Stimulated activated effector memory CD8-positive, alpha-beta T cell treated with anti-CD3 and anti-CD28 coated beads, Interleukin-12 subunit alpha, Interleukin-12 subunit beta, amount 100 ng/mL, for 72 hours (primary cell): ENCODE measurements around the gene METTL5.
A peak's percentile ranks its signal among the peaks of the same experiment; 100 is the strongest.
"Not testable (repeated sequence)": the region's sequence is repeated elsewhere in the genome, so short reads cannot be mapped to it uniquely, and the experiment has no call there.

Source experiments
- ATAC-seq: fragments of 150-1000 bp; cut with Tn5 transposase; 2 replicates; pipeline ENCODE4 v1.10.0; 2021
- DNase-seq, 2 donors: peaks; one replicate each; pipeline ENCODE4 v3.0.0; 2021 to 2022; ENCODE audit warnings: low spot score in 2 of 2
- H3K27ac Mint-ChIP-seq: one replicate; pipeline ENCODE4 v1.8.0; 2022; ENCODE audit warnings: mild to moderate bottlenecking, mixed read lengths
- H3K36me3 Mint-ChIP-seq: one replicate; pipeline ENCODE4 v1.8.0; 2022; ENCODE audit warnings: mild to moderate bottlenecking, mixed read lengths
- H3K4me1 Mint-ChIP-seq: one replicate; pipeline ENCODE4 v1.8.0; 2022; ENCODE audit warnings: mixed read lengths
- H3K4me3 Mint-ChIP-seq: one replicate; pipeline ENCODE4 v1.8.0; 2022; ENCODE audit warnings: mild to moderate bottlenecking, mixed read lengths
- H3K9me3 Mint-ChIP-seq: one replicate; pipeline ENCODE4 v1.8.0; 2022; ENCODE audit warnings: mixed read lengths

Gene METTL5

DNA sequence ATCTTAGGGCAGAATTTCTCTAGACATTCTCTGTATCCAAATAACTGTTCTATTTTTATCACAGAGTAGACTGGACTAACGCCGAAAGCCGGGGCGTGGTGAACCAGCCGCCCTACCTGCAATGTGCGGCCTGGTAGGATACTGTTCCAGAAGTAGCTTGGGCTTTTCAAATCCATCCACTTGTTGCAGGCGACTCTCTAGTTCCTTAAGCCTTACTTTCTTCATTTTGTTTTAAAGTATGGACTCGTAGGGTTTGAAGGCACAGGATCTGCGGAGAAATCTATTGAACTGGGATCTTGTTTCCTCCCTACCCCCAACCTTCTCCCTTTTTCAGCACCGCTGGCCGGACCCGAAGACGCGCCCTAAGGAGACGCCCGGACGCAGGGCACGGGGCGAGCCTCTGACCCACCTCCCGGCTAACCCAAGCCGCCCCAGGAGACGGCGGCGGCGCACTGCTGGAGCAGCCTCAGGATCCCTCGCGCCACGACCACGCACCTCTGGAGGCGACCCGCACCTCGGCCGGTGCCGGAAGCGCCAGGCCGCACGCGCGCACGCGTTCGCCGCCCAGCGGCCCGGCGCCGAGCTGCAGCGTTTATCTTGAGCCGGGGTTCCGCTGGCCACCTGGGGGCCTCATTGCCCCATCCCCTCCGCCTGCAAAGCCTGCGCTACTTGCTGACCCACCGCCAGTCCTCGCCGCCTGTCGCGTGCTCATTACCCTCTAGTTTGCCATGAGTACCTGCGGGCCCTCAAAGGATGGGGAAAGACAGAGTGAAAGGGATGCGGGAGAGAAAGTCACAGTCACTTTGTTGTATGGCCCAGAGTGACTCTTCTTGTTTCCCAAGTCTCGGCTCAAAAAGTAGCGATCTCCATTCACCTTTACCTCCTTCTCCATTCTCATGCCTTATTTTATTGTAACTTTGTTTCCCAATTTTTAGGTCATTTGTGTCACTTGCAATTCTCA, at the start of gene METTL5:
METTL5 (minus strand) TSS at position 533 of the 961 bp plus-strand sequence; CDS start at position 225, 308 bp downstream.
- Mint-ChIP-seq H3K9me3 (no peaks in the 10 kb centered on the region), H3K4me3 (peak within 1 kb of the TSS; percentile 84), H3K27ac (peak within 1 kb of the TSS; percentile 89), H3K4me1 (peaks cover 60% of the 10 kb centered on the region), H3K36me3 (peaks cover 64% of the 10 kb centered on the region)
- ATAC-seq (peak; percentile 75), DNase-seq (peak; percentile 84 to 92)

DNA sequence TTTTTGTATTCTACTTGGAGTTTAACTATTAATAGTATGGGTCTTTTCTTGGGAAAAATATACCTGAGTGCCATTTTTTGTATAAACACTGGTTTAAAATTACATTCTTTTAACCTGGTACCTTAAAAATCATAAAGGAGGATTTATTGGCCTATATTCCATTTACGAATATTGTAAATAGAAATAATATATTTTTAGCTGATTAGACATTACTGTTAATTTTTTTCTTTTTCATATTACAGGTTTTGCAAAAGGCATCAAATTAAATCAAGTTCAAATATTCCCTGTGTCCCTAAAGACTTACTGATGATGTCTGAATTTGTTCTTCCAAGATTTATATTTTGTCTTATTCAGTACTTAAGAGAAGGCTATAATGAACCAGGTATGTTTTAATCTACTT, 47.3 kb upstream of the METTL5 start:
- ATAC-seq: no peak
- Mint-ChIP-seq H3K27ac (no peak overlapping the region), H3K4me1 (peaks cover 7% of the 10 kb centered on the region), H3K9me3 (no peaks in the 10 kb centered on the region), H3K36me3 (peaks cover 19% of the 10 kb centered on the region), H3K4me3 (no peak overlapping the region)
- no peak for DNase-seq

DNA sequence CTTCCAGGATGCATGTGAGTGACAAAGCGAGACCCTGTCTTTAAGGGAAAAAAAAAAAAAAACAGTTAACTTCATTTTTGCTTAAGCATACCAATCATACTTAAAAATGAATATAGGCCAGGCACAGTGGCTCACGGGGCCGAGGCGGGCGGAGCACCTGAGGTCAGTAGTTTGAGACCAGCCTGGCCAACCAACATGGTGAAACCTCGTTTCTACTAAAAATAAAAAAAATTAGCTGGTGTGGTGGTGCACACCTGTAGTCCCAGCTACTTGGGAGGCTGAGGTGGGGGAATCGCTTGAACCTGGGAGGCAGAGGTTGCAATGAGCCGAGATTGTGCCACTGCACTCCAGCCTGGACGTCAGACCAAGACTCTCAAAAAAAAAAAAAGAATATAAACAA, 46.7 kb upstream of the METTL5 start:
- not testable (repeated sequence) for H3K9me3 Mint-ChIP-seq

DNA sequence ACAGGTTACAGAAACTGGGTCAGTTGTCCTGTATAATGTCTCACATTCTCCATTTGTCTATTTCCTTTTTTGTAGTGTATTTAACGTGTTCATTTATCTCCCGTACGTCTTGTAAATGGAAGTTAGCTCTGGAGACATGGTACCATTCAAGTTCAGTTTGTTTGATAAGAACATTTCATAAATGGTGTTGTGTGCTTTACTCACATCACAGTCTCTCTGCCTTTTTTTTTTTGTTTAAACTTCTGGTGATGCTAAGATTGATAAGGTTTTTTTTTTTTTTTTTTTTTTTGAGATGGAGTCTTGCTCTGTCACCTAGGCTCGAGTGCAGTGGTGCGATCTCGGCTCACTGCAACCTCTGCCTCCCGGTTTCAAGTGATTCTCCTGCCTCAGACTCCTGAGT, 44.2 kb upstream of the METTL5 start:
- no peaks in the 10 kb centered on the region for H3K36me3 Mint-ChIP-seq
- H3K4me1 Mint-ChIP-seq: peaks cover 14% of the 10 kb centered on the region
- no peak overlapping the region for H3K27ac Mint-ChIP-seq
- ATAC-seq (no peak), DNase-seq (no peak)
- H3K4me3 Mint-ChIP-seq: no peak overlapping the region
- H3K9me3 Mint-ChIP-seq: no peaks in the 10 kb centered on the region

More for the DNA sequence above, 46.7 kb upstream of the METTL5 start:
- not testable (repeated sequence) for ATAC-seq, DNase-seq, H3K4me3 Mint-ChIP-seq, H3K4me1 Mint-ChIP-seq, H3K27ac Mint-ChIP-seq
- H3K36me3 Mint-ChIP-seq: peaks cover 12% of the 10 kb centered on the region

DNA sequence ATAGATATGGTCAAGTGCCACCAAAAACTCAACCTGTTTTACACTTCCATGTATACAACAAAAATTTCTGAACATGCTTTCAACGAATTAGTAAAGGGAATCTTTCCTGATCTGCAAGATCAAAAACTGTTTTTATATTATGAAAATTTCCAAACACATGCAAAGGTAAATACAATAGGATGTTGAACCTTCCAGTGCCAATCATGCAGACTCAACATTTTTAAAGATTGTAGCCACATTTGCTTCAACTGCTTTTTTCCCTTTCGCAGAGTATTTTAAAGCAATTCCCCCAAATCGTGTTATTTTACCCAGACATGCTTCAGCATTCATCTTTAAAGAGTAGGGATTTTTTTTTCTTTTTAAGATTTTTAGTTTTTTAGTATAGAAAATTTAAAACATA, 42.9 kb upstream of the METTL5 start:
- no peaks in the 10 kb centered on the region for H3K36me3 Mint-ChIP-seq
- no peaks in the 10 kb centered on the region for H3K9me3 Mint-ChIP-seq
- H3K4me3 Mint-ChIP-seq: no peak overlapping the region
- ATAC-seq (no peak), DNase-seq (no peak)
- peaks cover 14% of the 10 kb centered on the region for H3K4me1 Mint-ChIP-seq
- no peak overlapping the region for H3K27ac Mint-ChIP-seq

DNA sequence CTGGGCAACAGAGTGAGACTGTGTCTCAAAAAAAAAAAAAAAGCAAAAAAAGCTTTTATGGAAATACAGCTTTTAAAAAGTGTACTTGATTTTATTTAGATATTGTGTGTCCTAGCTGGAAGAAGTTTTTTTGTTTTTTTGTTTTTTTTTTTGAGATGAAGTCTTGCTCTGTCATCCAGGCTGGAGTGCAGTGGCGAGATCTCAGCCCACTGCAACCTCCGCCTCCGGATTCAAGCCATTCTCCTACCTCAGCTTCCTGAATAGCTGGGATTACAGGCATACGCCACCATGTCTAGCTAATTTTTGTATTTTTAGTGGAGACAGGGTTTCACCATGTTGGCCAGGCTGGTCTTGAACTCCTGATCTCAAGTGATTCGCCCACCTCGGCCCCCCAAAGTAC, 41.5 kb upstream of the METTL5 start:
- not testable (repeated sequence) for H3K9me3 Mint-ChIP-seq, DNase-seq, H3K4me3 Mint-ChIP-seq, H3K36me3 Mint-ChIP-seq, H3K27ac Mint-ChIP-seq, ATAC-seq
- H3K4me1 Mint-ChIP-seq: peaks cover 14% of the 10 kb centered on the region

DNA sequence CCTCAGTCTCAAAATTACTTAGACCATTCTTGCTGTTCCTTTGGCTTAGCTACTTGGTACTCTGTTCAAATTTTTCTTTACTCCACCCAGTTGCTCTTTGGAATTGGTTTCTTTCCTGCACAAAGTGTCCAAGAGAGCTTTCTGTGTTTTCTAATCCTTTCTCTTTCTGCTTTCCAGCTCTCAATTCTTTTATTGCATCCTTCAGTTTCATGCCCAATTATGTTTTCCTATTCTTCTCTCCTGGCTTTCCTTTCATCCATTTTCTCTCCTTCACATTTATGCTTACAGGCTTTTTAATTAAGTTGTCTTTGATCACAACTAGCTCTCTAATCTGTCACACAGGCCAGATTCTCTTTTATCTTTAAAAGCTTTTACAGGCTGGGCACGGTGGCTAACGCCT, 40.8 kb upstream of the METTL5 start:
- DNase-seq (no peak), ATAC-seq (no peak)
- Mint-ChIP-seq H3K4me1 (peaks cover 14% of the 10 kb centered on the region), H3K4me3 (no peak overlapping the region), H3K36me3 (no peaks in the 10 kb centered on the region), H3K9me3 (no peaks in the 10 kb centered on the region), H3K27ac (no peak overlapping the region)

DNA sequence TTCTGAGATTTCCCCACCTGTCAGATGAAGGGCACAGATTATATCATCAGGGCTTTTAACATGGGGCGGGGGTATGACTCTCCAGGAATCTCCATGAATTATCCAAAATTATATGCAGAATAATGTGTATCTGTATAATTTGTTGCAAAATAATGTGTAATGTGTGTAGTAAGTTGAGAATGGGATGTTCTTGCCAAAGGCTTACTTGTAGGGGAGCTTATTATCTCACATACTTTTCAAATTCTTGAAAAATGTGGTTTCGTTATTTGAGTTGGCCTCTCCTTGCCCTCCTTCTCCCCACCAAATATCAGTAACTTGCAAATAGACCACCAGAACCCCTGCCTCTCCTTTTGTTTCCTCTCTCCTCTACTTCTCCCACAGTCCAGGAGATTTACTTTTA, 38.1 kb upstream of the METTL5 start:
- no peak overlapping the region for H3K4me3 Mint-ChIP-seq
- no peaks in the 10 kb centered on the region for H3K9me3 Mint-ChIP-seq
- no peak for DNase-seq
- peaks cover 13% of the 10 kb centered on the region for H3K4me1 Mint-ChIP-seq
- no peak overlapping the region for H3K27ac Mint-ChIP-seq
- no peak for ATAC-seq
- no peaks in the 10 kb centered on the region for H3K36me3 Mint-ChIP-seq

DNA sequence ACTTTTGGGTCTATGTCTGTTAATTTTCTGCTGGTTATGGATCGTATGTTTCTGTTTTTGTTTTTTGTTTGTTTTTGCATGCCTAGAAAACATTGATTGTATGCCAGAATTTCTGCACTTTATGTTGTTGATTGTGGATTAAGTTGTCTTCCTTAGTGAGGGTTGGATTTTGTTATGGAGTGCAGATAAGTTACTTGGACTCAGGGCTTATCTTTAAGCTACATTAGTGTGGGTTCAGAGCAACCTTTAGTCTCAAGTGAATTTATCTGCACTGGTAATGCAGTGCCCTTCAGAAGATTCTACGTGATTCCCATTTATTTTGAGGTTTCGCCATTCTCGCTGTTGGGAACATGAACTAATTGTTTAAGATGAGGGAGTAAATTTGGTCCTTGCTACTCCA, 35.4 kb upstream of the METTL5 start:
- DNase-seq: no peak
- Mint-ChIP-seq H3K27ac (no peak overlapping the region), H3K4me1 (peaks cover 6% of the 10 kb centered on the region), H3K4me3 (no peak overlapping the region), H3K36me3 (no peaks in the 10 kb centered on the region), H3K9me3 (no peaks in the 10 kb centered on the region)
- no peak for ATAC-seq

DNA sequence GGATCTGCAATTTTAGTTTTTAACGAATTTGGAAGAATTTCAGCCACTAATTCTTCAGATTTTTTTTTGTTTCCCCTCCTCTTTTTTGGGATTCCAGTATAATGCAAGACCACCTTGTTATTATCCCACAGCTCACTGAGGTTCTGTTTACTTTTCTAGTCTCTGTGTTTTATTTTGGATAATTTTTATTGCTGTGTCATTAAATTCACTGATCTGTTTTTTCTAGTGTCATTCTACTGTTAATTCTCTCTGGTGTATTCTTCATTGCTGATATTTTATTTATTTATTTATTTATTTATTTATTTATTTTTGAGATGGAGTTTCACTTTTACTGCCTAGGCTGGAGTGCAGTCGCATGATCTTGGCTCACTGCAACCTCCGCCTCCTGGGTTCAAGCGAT, 34.7 kb upstream of the METTL5 start:
- H3K36me3 Mint-ChIP-seq: no peaks in the 10 kb centered on the region
- H3K4me1 Mint-ChIP-seq: peaks cover 6% of the 10 kb centered on the region
- no peak for DNase-seq
- no peak overlapping the region for H3K27ac Mint-ChIP-seq
- H3K9me3 Mint-ChIP-seq: no peaks in the 10 kb centered on the region
- no peak for ATAC-seq
- H3K4me3 Mint-ChIP-seq: no peak overlapping the region

DNA sequence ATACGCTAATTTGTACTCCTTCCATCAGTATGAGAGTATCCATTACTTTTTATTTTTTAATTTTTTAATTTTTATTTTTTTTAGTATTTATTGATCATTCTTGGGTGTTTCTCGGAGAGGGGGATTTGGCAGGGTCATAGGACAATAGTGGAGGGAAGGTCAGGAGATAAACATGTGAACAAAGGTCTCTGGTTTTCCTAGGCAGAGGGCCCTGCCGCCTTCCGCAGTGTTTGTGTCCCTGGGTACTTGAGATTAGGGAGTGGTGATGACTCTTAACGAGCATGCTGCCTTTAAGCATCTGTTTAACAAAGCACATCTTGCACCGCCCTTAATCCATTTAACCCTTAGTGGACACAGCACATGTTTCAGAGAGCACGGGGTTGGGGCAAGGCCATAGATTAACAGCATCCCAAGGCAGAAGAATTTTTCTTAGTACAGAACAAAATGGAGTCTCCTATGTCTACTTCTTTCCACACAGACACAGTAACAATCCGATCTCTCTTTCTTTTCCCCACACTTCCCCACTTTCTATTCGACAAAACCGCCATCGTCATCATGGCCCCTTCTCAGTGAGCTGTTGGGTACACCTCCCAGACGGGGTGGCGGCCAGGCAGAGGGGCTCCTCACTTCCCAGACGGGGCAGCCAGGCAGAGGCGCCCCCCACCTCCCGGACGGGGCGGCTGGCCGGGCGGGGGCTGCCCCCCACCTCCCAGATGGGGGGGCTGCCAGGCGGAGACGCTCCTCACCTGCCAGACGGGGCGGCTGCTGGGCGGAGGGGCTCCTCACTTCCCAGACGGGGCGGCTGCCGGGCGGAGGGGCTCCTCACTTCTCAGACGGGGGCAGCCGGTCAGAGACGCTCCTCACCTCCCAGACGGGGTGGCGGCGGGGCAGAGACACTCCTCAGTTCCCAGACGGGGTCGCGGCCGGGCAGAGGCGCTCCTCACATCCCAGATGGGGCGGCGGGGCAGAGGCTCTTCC, 30.9 kb upstream of the METTL5 start:
- H3K27ac Mint-ChIP-seq, DNase-seq, H3K4me3 Mint-ChIP-seq, H3K36me3 Mint-ChIP-seq, ATAC-seq, H3K9me3 Mint-ChIP-seq: not testable (repeated sequence)
- peaks cover 18% of the 10 kb centered on the region for H3K4me1 Mint-ChIP-seq

DNA sequence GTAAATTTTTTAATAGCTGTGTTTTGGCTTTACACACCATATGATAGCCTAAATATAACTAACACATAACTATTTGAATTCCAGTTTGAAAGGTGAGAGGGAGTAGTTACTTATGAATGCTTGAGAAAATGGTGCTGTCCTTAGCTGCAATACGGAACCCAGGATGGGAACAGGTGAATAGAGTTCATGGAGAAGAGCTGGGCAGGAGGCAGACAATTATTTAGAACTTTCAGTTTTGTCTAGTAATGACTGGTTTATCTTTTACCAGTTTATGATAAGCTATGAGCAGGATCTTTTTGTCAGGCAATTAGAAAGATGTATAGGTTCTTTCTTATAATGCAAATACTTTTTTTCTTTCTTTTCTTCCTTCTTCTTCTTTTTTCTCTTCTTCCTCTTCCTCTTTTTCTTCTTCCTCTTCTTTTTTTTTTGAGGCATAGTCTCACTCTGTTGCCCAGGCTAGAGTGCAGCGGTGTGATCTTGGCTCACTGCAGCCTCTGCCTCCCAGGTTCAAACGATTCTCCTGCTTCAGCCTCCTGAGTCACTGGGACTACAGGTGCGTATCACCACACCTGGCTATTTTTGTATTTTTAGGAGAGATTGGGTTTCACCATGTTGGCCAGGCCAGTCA, 28.4 kb upstream of the METTL5 start:
- H3K27ac Mint-ChIP-seq: no peak overlapping the region
- DNase-seq (no peak), ATAC-seq (no peak)
- H3K4me1 Mint-ChIP-seq: peaks cover 12% of the 10 kb centered on the region
- H3K4me3 Mint-ChIP-seq: no peak overlapping the region
- no peaks in the 10 kb centered on the region for H3K36me3 Mint-ChIP-seq
- no peaks in the 10 kb centered on the region for H3K9me3 Mint-ChIP-seq

DNA sequence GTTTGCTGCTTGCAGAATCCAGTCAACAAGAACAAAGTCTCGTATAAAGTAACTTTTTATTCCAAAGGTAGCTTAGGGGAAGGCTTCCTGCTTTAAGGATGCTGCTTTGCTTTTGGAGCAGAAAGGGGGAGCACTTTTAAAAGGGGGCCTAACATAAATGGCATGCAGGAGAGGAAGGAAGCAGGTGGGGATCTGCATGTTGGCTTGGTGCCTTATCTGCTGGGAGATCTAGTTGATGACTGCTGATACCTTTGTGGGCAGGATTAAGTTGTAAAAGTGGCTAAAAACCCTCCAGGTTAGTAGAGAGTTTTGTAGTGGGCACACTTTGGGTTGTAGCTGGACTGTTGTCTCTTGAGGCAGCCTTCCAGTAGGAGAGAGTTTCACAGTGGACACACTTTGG, 25.0 kb upstream of the METTL5 start:
- no peak for DNase-seq
- Mint-ChIP-seq H3K9me3 (no peaks in the 10 kb centered on the region), H3K4me3 (no peak overlapping the region), H3K4me1 (peaks cover 34% of the 10 kb centered on the region), H3K27ac (no peak overlapping the region), H3K36me3 (no peaks in the 10 kb centered on the region)
- ATAC-seq: no peak

DNA sequence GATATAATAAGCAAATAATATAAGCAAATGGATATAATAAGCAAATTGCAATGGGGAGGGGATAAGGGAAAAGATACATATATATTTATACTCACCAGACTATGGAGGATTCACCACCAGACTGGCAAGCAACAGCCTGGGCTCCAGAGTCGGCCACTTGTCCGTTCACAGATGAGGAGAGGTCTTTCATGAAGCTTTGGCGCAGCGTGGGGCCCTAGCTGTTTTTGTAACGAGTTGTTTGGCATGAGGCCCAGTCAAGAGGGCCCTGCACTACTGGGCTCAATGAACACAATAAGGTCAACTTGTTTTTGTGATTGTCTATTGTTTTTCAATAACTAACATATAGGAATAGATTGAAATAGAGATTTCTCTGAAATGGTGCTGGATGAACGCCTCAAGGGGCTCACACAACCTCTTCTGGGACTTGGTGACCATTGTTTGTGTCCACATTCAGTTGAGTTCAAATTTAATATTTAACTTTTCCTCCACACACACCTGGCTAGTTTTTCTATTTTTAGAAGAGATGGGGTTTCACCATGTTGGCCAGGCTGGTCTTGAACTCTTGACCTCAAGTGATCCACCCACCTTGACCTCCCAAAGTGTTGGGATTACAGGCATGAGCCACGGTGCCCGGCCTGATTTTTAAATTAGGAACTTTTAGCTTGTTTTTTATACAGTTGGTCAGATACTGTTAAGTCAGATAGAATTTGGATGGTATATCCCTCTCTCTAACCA, 24.4 kb upstream of the METTL5 start:
- not testable (repeated sequence) for H3K27ac Mint-ChIP-seq, H3K4me3 Mint-ChIP-seq, ATAC-seq, H3K36me3 Mint-ChIP-seq, H3K9me3 Mint-ChIP-seq, DNase-seq
- H3K4me1 Mint-ChIP-seq: peaks cover 34% of the 10 kb centered on the region
